Heart left ventricle (tissue), 16 donors: Measurements from ENCODE around the gene DUSP22. TPM values are rescaled to one million over a fixed set of nuclear protein-coding genes. Genes with fewer than 3 reads are reported as not detected.

ENCODE experiments used
- ATAC-seq, 4 donors: fragments of 200-7000 bp; cut with Tn5 transposase; one replicate each; pipeline ENCODE4 v1.9.1; 2020 to 2022; ENCODE audit warnings: moderate library complexity in 4 of 4, mild to moderate bottlenecking in 3 of 4, moderate number of reproducible peaks in 1 of 4
- DNase-seq, 5 donors: peaks; one replicate each; pipeline ENCODE4 v3.0.0-alpha.2; 2020
- H3K27ac ChIP-seq, 12 donors: fragments of 200-600 bp; sonication (generic) in 4 of 12; one replicate each; pipeline versions ENCODE4 v1.5.0 to v1.8.0; 2016 to 2022; ENCODE audit warnings: mild to moderate bottlenecking in 2 of 12
- H3K27me3 ChIP-seq, 9 donors: fragments of 200-600 bp; sonication (generic) in 2 of 9; one replicate each; pipeline versions ENCODE4 v1.5.1 to v1.8.0; 2016 to 2022; ENCODE audit warnings: mild to moderate bottlenecking in 3 of 9
- H3K36me3 ChIP-seq, 9 donors: fragments of 200-600 bp; sonication (generic) in 2 of 9; one replicate each; pipeline versions ENCODE4 v1.5.0 to v1.8.0; 2018 to 2022; ENCODE audit warnings: mild to moderate bottlenecking in 2 of 9
- H3K4me1 ChIP-seq, 12 donors: fragments of 200-600 bp; sonication (generic) in 4 of 12; one replicate each; pipeline versions ENCODE4 v1.5.0 to v1.8.0; 2016 to 2022; ENCODE audit warnings: mild to moderate bottlenecking in 3 of 12
- H3K4me3 ChIP-seq, 12 donors: fragments of 200-600 bp; sonication (generic) in 4 of 12; one replicate each; pipeline versions ENCODE4 v1.5.0 to v1.8.0; 2017 to 2022; ENCODE audit warnings: mild to moderate bottlenecking in 9 of 12, moderate library complexity in 4 of 12
- H3K9me3 ChIP-seq, 12 donors: fragments of 200-600 bp; sonication (generic) in 4 of 12; one replicate each; pipeline versions ENCODE4 v1.5.0 to v1.8.0; 2016 to 2022; ENCODE audit warnings: mild to moderate bottlenecking in 1 of 12
- CTCF ChIP-seq, 12 donors: fragments of 200-600 bp; sonication (generic) in 4 of 12; IDR thresholded peaks; one replicate each; pipeline versions ENCODE4 v1.5.0 to v1.8.0; 2018 to 2022; ENCODE audit warnings: antibody characterized with exemption in 12 of 12, mild to moderate bottlenecking in 5 of 12
- POLR2A ChIP-seq, 2 donors: fragments of 450-650 bp; IDR thresholded peaks; one replicate each; pipeline ENCODE4 v1.6.1; 2017; ENCODE audit warnings: antibody characterized with exemption in 2 of 2, mild to moderate bottlenecking in 2 of 2, moderate library complexity in 2 of 2
- whole genome bisulfite sequencing, 4 donors: extraction: QIAGEN DNeasy Blood & Tissue Kit in 2 of 4; methylation state at CpG; one replicate each; pipeline versions ENCODE4 v1.1.5 to v1.1.7; 2013 to 2018; 5-methylcytosine and 5-hydroxymethylcytosine counted together
- intact Hi-C, 10 donors: fragments of 100-400 bp; cut with DNase I; formaldehyde crosslinking; loops; one replicate each; pipeline versions ENCODE4 v1.11.1 to v1.14.2; 2022
- polyA plus RNA-seq, 2 donors: library from polyadenylated mRNA; stranded (reverse); fragments of 200-250 nt; gene quantifications; one replicate each; pipeline ENCODE4 v1.2.3, GENCODE V29; 2013
- total RNA-seq, 9 donors: library from RNA; depleted of rRNA in 2 of 9; stranded (reverse); fragments of >200 nt in 2 of 9; fragmentation: NEBNext Ultra II Directional in 3 of 9; extraction: Animal tissue kit (Norgen Biotek cat#: 25700) in 3 of 9; gene quantifications; one replicate each; pipeline versions ENCODE4 v1.1.0 to v1.2.4, GENCODE V29; 2016 to 2023
- donor health status: ischemic (EF 13 %, LVEDD 7.1; RV severe dilation, severe dysfunction).
- donor health status: healthy with polysubstance abuse.
- donor health status: DM: no; HTN: yes; CAD: no.
- donor health status: DM: no; HTN: no; CAD: no.
- donor health status: ischemic (EF 25% LVEDD 6.9; RV normal size, moderate dysfunction).
- donor health status: ischemic (EF 25% LVEDD 5.7; RV mildly dilated, moderate dysfunction).
- donor health status: healthy.
- donor health status: DM: yes; HTN: yes; CAD: no.
- donor health status: ischemic (EF 35%, LVEDD 5.7; RV mildly dilated, moderate dysfunction).
- donor health status: nonischemic (EF 11% LVEDD 7.7; RV severe dilation, severe dysfunction).
- donor health status: DM: yes; HTN: yes; CAD: no.
- donor health status: PGD.
- donor health status: ischemic (EF 29% LVEDD 5.4; RV normal size, mild dysfunction).
- donor health status: nonischemic (EF 23%, LVEDD 6.1; RV moderate dilation, normal function).

The DUSP22 gene
- total and polyA plus RNA-seq, 11 donors = 33.4 to 79.9 (median 48.2) TPM

- Histone ChIP-seq H3K27me3 (peaks cover 29 to 94% (median 82%) of the 10 kb centered on the region in 9 donors), H3K36me3 (no peaks in the 10 kb centered on the region), H3K9me3 (no peaks in the 10 kb centered on the region), H3K27ac (no peak overlapping the region), H3K4me3 (peak overlapping the region; percentile 24 to 63 (median 42)), H3K4me1 (peaks cover 3 to 33% (median 19%) of the 10 kb centered on the region in 12 donors)
- 1 to 3% (median 2%) methylated on average over 37 to 108 of the region's 108 CpGs for whole genome bisulfite sequencing, 4 donors
- intact Hi-C loops = no loop called here
- no peak for DNase-seq
- no peak for TF ChIP-seq CTCF (IDR thresholded peaks at IDR 0.05)
- TF ChIP-seq POLR2A (IDR thresholded peaks at IDR 0.05) = no peak
- peak in 1 of 4 donors; percentile 18 for ATAC-seq
These were observed 100.4 kb downstream of the DUSP22 start for GRCh38 chr6:392441-393390.

DNA sequence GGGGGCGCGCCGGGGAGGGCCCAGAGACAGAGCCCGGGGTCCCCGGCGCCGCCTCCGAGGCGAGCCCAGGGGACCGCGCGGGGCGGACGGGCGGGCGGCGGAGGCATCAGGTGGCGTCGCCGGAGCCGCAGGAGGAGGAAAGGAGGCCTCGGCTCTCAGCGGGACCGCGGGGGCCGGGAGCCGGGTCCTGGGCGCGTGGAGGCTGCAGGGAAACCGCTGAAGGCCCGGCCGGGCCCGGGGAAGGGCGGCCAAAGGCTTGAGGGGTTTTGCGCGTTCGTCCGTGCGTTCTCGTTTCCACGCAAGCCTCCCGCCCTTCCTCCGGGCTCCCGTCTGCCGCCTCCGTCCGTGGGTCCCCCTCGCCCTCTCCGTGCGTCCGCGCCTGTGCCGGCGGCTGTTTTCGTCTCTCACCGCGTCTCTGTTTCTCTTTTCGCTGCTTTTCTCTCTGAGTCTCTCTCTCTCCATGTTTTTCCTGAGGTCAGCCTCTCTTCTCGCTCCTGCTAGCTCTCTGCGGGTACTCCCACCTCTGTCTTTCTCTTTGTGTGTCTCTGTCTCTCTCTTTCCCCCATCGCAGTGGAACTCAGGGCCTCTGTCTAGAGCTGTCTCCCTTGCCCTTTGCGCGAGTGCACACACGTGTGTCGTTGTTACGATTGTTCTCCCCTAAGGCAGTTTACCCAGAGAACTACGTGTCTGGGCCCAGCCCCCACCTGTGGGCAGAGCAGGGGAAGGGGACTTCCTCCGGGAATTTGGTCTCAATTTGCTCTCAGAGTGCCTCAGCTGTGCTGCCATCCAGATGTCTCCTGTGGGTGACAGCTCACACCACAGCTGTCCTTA lies 101.3 kb downstream of the DUSP22 start:
- Histone ChIP-seq H3K4me3 (peak overlapping the region in 11 of 12 donors; percentile 10 to 63 (median 41)), H3K27me3 (peaks cover 29 to 85% (median 76%) of the 10 kb centered on the region in 9 donors), H3K36me3 (no peaks in the 10 kb centered on the region), H3K9me3 (no peaks in the 10 kb centered on the region), H3K27ac (no peak overlapping the region), H3K4me1 (peaks cover 3 to 33% (median 19%) of the 10 kb centered on the region in 12 donors)
- TF ChIP-seq CTCF (IDR thresholded peaks at IDR 0.05) (no peak), POLR2A (IDR thresholded peaks at IDR 0.05) (no peak)
- WGBS, 4 donors = 4 to 14% (median 7%) methylated on average over 39 to 68 of the region's 68 CpGs
- intact Hi-C loops = no loop called here
- DNase-seq (no peak), ATAC-seq (no peak)

DNA sequence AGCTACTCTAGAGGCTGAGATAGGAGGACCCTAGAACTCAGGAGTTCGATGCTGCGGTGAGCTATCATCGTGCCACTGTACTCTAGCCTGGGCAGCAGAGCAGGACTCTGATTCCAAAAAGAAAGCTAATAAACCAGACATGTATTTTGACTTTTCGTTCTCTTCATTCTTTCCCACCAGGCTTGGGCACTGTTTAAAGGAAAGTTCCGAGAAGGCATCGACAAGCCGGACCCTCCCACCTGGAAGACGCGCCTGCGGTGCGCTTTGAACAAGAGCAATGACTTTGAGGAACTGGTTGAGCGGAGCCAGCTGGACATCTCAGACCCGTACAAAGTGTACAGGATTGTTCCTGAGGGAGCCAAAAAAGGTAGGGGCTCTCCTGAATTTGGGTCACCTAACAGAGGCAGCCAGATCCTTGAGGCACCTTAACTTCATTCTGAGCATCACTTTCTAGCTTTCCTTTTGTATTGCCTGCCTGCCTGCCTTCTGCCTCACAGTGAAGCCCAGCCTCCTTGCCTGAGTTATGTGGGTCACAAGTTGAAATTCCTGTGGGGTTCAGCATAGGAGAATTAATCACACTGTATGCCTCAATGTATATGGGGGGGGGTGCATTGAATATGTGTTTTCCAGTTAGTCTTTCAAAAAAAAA lies 102.5 kb downstream of the DUSP22 start:
- Histone ChIP-seq H3K27me3 (peaks cover 29 to 74% (median 69%) of the 10 kb centered on the region in 9 donors), H3K4me3 (no peak overlapping the region), H3K36me3 (no peaks in the 10 kb centered on the region), H3K27ac (no peak overlapping the region), H3K4me1 (peaks cover 3 to 33% (median 19%) of the 10 kb centered on the region in 12 donors), H3K9me3 (no peaks in the 10 kb centered on the region)
- no peak for TF ChIP-seq CTCF (IDR thresholded peaks at IDR 0.05)
- no peak for TF ChIP-seq POLR2A (IDR thresholded peaks at IDR 0.05)
- 90 to 94% (median 91%) methylated on average over 13 of the region's 13 CpGs for WGBS, 4 donors
- DNase-seq = no peak
- ATAC-seq = no peak
- intact Hi-C loops = no loop called here
